Dermis microvascular lymphatic vessel endothelial cell (primary cell): Measurements from ENCODE around the gene ATP1A1. TPM values are rescaled to one million over a fixed set of nuclear protein-coding genes. Genes with fewer than 3 reads are reported as not detected.

ENCODE experiments used
- DNase-seq, 2 donors: peaks; one replicate each; pipeline versions ENCODE4 v3.0.0 to v3.0.0-alpha.2; 2010; ENCODE audit warnings: low read depth in 2 of 2
- total RNA-seq: library from RNA; depleted of rRNA; stranded (reverse); fragments of >200 nt; gene quantifications from 2 replicates; pipeline ENCODE4 v1.2.1, GENCODE V29; 2014

ATP1A1 gene
- 188 and 191 TPM in 2 replicates for total RNA-seq

- peak; percentile 81 to 95 for DNase-seq
Measured at GRCh38 chr1:116372651-116373430, at the start of gene ATP1A1. ATP1A1 (plus strand) TSS chr1:116373244; CDS start chr1:116373512, 268 bp downstream.

GRCh38 chr1:116323491-116323890 lies 49.6 kb upstream of the ATP1A1 start:
- no peak for DNase-seq

GRCh38 chr1:116324411-116324810 lies 48.6 kb upstream of the ATP1A1 start:
- DNase-seq: no peak

- DNase-seq: no peak
Measured at GRCh38 chr1:116325104-116325503, 47.9 kb upstream of the ATP1A1 start.

GRCh38 chr1:116325922-116326321 lies 47.1 kb upstream of the ATP1A1 start:
- DNase-seq: no peak

- DNase-seq: no peak
Measured at GRCh38 chr1:116326486-116326885, 46.6 kb upstream of the ATP1A1 start.

GRCh38 chr1:116328671-116329070 lies 44.4 kb upstream of the ATP1A1 start:
- no peak for DNase-seq

- DNase-seq: no peak
Measured at GRCh38 chr1:116329524-116330341, 43.3 kb upstream of the ATP1A1 start.

- peak in 1 of 2 donors; percentile 16 for DNase-seq
Measured at GRCh38 chr1:116330342-116330652, 42.7 kb upstream of the ATP1A1 start.

GRCh38 chr1:116330846-116331245 lies 42.2 kb upstream of the ATP1A1 start:
- DNase-seq: no peak

- no peak for DNase-seq
Measured at GRCh38 chr1:116331523-116331922, 41.5 kb upstream of the ATP1A1 start.

- no peak for DNase-seq
Measured at GRCh38 chr1:116332451-116332850, 40.6 kb upstream of the ATP1A1 start.

- no peak for DNase-seq
Measured at GRCh38 chr1:116333171-116334014, 39.7 kb upstream of the ATP1A1 start.

GRCh38 chr1:116334015-116334547 lies 39.0 kb upstream of the ATP1A1 start:
- peak in 1 of 2 donors; percentile 40 for DNase-seq

GRCh38 chr1:116334868-116335635 lies 38.0 kb upstream of the ATP1A1 start:
- DNase-seq: peak in 1 of 2 donors; percentile 31

- DNase-seq: no peak
Measured at GRCh38 chr1:116335850-116336624, 37.0 kb upstream of the ATP1A1 start.

GRCh38 chr1:116337398-116337797 lies 35.6 kb upstream of the ATP1A1 start:
- no peak for DNase-seq

- DNase-seq: no peak
Measured at GRCh38 chr1:116338400-116338799, 34.6 kb upstream of the ATP1A1 start.

GRCh38 chr1:116340506-116341231 lies 32.4 kb upstream of the ATP1A1 start:
- DNase-seq: no peak
